Gastrocnemius medialis (tissue), 4 donors: ENCODE results near the gene ZNF396.

ENCODE experiments used
- CTCF ChIP-seq, 5 experiments: fragments of 450-650 bp in 3 of 5; fragments of 200-600 bp in 2 of 5; sonication (generic) in 2 of 5; IDR thresholded peaks in 4 of 5; conservative IDR thresholded peaks in 1 of 5; 1 replicate in 4 of 5; 2 replicates in 1 of 5; pipeline ENCODE4 v1.5.1; 2016 to 2019; ENCODE audit warnings: antibody characterized with exemption in 5 of 5, mild to moderate bottlenecking in 3 of 5, moderate library complexity in 3 of 5
- POLR2A ChIP-seq, 2 donors: fragments of 450-650 bp; IDR thresholded peaks; one replicate each; pipeline ENCODE4 v1.6.1; 2017; ENCODE audit warnings: antibody characterized with exemption in 2 of 2, mild to moderate bottlenecking in 2 of 2, moderate library complexity in 2 of 2

GRCh38 chr18:35415511-35416073 lies 38.5 kb upstream of the ZNF396 start:
- TF ChIP-seq CTCF (IDR thresholded peaks at IDR 0.05 in 4 of 5, conservative IDR thresholded peaks at IDR 0.05 in 1 of 5) (no peak), POLR2A (IDR thresholded peaks at IDR 0.05) (no peak)
